ENCODE results near the gene CSRNP3. TPM values are rescaled to one million over a fixed set of nuclear protein-coding genes. Genes with fewer than 3 reads are reported as not detected.

The CSRNP3 gene
- total and polyA plus RNA-seq, 2 experiments from 2014 or later = 3.0 to 14.0 TPM

DNA sequence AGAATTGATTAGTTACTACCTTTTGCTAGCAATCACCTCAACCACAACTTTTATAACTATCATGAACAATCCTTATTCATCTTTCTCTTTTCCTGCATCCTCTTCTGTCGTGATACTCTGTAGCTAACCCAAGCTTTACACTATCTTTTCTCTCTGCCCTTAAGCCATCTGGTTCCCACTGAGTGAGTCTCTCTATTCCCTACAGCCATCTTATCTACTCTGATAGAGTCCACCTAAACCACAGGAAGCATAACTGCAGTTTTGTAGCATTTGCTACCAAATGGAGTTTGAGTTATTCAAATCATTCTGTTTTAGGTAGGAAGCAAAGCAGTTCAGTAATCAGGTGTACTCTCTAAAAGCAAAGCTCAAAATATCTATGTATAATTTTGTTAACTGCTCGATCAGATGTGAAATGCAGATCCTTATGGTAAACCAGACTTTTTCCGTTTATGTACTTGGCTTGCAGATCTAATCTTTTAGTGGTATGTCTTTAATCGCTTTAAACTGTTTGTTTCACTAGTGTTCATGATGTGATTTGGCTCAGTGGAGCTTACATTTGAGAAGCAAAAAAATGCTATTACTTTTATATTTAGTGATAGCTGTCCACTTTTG lies 91.0 kb downstream of the CSRNP3 start:
- Histone ChIP-seq H3K36me3 (replicated peaks; ENCODE audit: insufficient read depth, low read depth) (no peaks in the 10 kb centered on the region), H3K4me1 (ENCODE audit: insufficient read depth) (no peaks in the 10 kb centered on the region), H3K27ac (no peak overlapping the region), H3K27me3 (no peaks in the 10 kb centered on the region), H3K9me2 (replicated peaks; ENCODE audit: insufficient read depth) (no peaks in the 10 kb centered on the region), H3K79me2 (no peaks in the 10 kb centered on the region), H3K4me3 (no peak overlapping the region), H4K20me1 (ENCODE audit: insufficient read depth, poor library complexity, severe bottlenecking) (no peaks in the 10 kb centered on the region), H2AFZ (no peak overlapping the region), H3K4me2 (no peak overlapping the region), H3K9me3 (ENCODE audit: low read depth) (no peaks in the 10 kb centered on the region)
- 61% methylated on average over 4 of the region's 4 CpGs for WGBS (ENCODE audit: low lambda C conversion rate, missing lambda C conversion rate)
- TF ChIP-seq EZH2phosphoT487 (IDR thresholded peaks at IDR 0.05; ENCODE audit: low read depth, severe bottlenecking, unreplicated experiment) (no peak), EZH2 (IDR thresholded peaks at IDR 0.05; ENCODE audit: borderline replicate concordance) (no peak)
- TF ChIP-seq, protein P1, sequence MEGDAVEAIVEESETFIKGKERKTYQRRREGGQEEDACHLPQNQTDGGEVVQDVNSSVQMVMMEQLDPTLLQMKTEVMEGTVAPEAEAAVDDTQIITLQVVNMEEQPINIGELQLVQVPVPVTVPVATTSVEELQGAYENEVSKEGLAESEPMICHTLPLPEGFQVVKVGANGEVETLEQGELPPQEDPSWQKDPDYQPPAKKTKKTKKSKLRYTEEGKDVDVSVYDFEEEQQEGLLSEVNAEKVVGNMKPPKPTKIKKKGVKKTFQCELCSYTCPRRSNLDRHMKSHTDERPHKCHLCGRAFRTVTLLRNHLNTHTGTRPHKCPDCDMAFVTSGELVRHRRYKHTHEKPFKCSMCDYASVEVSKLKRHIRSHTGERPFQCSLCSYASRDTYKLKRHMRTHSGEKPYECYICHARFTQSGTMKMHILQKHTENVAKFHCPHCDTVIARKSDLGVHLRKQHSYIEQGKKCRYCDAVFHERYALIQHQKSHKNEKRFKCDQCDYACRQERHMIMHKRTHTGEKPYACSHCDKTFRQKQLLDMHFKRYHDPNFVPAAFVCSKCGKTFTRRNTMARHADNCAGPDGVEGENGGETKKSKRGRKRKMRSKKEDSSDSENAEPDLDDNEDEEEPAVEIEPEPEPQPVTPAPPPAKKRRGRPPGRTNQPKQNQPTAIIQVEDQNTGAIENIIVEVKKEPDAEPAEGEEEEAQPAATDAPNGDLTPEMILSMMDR (IDR thresholded peaks at IDR 0.05; ENCODE audit: poor library complexity) = no peak
- DNase-seq (ENCODE audit: low spot score) = no peak

DNA sequence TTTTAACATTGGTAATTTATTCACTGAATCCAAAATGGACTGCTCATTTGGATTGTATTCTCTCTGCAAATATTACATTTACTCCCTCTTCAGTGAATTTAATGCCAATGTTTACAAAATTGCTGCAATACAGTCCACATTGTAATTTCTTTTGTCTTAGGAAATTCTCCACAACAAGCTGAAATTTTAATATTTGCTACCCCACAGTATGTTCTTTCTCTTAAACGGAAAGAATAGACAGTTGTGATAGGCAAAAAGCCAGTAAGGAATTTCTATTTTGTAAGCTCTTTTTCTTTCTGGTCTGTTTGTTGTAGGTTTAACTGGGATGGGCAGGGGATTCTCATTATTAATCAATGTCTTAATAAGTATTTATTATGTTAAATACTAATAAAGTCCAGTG lies 92.0 kb downstream of the CSRNP3 start:
- H4K20me1 ChIP-seq (ENCODE audit: insufficient read depth, poor library complexity, severe bottlenecking) = no peaks in the 10 kb centered on the region
- no peaks in the 10 kb centered on the region for H3K4me1 ChIP-seq (ENCODE audit: insufficient read depth)
- WGBS (ENCODE audit: low lambda C conversion rate, missing lambda C conversion rate) = 76% methylated on average over 1 of the region's 1 CpG
- no peaks in the 10 kb centered on the region for H3K9me3 ChIP-seq (ENCODE audit: low read depth)
- H3K27me3 ChIP-seq = no peaks in the 10 kb centered on the region
- H3K79me2 ChIP-seq = no peaks in the 10 kb centered on the region
- no peaks in the 10 kb centered on the region for H3K9me2 ChIP-seq (replicated peaks; ENCODE audit: insufficient read depth)
- no peak overlapping the region for H3K4me3 ChIP-seq
- TF ChIP-seq EZH2 (IDR thresholded peaks at IDR 0.05; ENCODE audit: borderline replicate concordance) (no peak), EZH2phosphoT487 (IDR thresholded peaks at IDR 0.05; ENCODE audit: low read depth, severe bottlenecking, unreplicated experiment) (no peak)
- TF ChIP-seq, protein P1 (IDR thresholded peaks at IDR 0.05; ENCODE audit: poor library complexity) = no peak
- no peaks in the 10 kb centered on the region for H3K36me3 ChIP-seq (replicated peaks; ENCODE audit: insufficient read depth, low read depth)
- no peak overlapping the region for H2AFZ ChIP-seq
- H3K27ac ChIP-seq = no peak overlapping the region
- H3K4me2 ChIP-seq = no peak overlapping the region
- DNase-seq (ENCODE audit: low spot score) = no peak

DNA sequence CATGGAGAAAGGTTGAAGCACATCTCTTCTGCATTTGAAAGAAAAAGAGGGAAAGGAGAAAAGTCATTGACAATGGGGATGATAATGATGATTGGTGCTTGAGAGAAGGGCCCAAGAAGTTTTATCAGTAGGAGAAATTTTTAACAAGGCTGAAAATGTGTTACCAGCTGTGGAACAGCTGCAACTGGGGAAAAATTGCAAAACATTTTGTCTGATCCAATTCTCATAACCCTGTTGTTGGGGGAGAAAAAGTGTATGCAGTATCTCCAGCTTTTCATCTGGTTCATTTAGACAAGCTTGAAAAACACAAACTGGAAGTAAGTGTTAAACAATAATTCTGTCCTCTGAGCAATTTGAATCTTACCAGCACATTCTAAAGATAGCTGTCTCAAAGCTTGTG lies 92.7 kb downstream of the CSRNP3 start:
- TF ChIP-seq, protein P1 (IDR thresholded peaks at IDR 0.05; ENCODE audit: poor library complexity) = no peak
- no peak for TF ChIP-seq EZH2 (IDR thresholded peaks at IDR 0.05; ENCODE audit: borderline replicate concordance)
- TF ChIP-seq EZH2phosphoT487 (IDR thresholded peaks at IDR 0.05; ENCODE audit: low read depth, severe bottlenecking, unreplicated experiment) = no peak
- H2AFZ ChIP-seq = no peak overlapping the region
- DNase-seq (ENCODE audit: low spot score) = no peak
- no peak overlapping the region for H3K4me3 ChIP-seq
- no peaks in the 10 kb centered on the region for H3K9me3 ChIP-seq (ENCODE audit: low read depth)
- H4K20me1 ChIP-seq (ENCODE audit: insufficient read depth, poor library complexity, severe bottlenecking) = no peaks in the 10 kb centered on the region
- no peaks in the 10 kb centered on the region for H3K27me3 ChIP-seq
- H3K36me3 ChIP-seq (replicated peaks; ENCODE audit: insufficient read depth, low read depth) = no peaks in the 10 kb centered on the region
- H3K4me1 ChIP-seq (ENCODE audit: insufficient read depth) = no peaks in the 10 kb centered on the region
- no peak overlapping the region for H3K27ac ChIP-seq
- H3K4me2 ChIP-seq = no peak overlapping the region
- H3K9me2 ChIP-seq (replicated peaks; ENCODE audit: insufficient read depth) = no peaks in the 10 kb centered on the region
- no peaks in the 10 kb centered on the region for H3K79me2 ChIP-seq

Measured in hepatocyte (in vitro differentiated cells).